ENCODE results near the gene GPR176. TPM values are rescaled to one million over a fixed set of nuclear protein-coding genes. Genes with fewer than 3 reads are reported as not detected.
A peak's percentile ranks its signal among the peaks of the same experiment; 100 is the strongest.

The GPR176 gene
- total RNA-seq, 4 donors from 2014 or later: 4.3 to 15.0 (median 7.9) TPM

DNA sequence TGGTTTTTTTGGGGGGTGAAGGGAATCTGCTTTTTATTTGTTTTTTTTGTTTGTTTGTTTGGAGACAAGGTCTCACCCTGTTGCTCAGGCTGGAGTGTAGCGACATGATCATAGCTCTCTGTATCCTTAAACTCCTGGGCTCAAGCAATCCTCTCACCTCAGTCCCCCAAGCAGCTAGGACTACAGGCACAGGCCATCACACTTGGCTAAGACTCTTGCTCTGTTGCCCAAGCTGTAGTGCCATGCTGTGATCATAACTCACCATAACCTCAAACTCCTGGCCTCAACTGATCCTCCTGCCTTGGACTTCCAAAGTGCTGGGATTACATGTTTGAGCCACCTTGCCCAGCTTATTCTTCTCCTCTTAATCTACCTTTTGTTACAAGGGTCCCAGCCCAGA is 31.8 kb downstream of the GPR176 start:
- no peak for DNase-seq
- Histone ChIP-seq H3K9me3 (no peaks in the 10 kb centered on the region), H3K27ac (no peak overlapping the region), H3K27me3 (no peaks in the 10 kb centered on the region), H3K4me3 (replicated peaks in 1 of 3) (no peak overlapping the region), H3K4me1 (no peaks in the 10 kb centered on the region), H3K36me3 (no peaks in the 10 kb centered on the region)
- 92 to 100% methylated on average over 1 of the region's 1 CpG for WGBS, 2 donors
- TF ChIP-seq POLR2A (IDR thresholded peaks at IDR 0.05): no peak
- TF ChIP-seq, protein P1, sequence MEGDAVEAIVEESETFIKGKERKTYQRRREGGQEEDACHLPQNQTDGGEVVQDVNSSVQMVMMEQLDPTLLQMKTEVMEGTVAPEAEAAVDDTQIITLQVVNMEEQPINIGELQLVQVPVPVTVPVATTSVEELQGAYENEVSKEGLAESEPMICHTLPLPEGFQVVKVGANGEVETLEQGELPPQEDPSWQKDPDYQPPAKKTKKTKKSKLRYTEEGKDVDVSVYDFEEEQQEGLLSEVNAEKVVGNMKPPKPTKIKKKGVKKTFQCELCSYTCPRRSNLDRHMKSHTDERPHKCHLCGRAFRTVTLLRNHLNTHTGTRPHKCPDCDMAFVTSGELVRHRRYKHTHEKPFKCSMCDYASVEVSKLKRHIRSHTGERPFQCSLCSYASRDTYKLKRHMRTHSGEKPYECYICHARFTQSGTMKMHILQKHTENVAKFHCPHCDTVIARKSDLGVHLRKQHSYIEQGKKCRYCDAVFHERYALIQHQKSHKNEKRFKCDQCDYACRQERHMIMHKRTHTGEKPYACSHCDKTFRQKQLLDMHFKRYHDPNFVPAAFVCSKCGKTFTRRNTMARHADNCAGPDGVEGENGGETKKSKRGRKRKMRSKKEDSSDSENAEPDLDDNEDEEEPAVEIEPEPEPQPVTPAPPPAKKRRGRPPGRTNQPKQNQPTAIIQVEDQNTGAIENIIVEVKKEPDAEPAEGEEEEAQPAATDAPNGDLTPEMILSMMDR (IDR thresholded peaks at IDR 0.05): no peak
- intact Hi-C loops (cut with DNase I): no loop called here

DNA sequence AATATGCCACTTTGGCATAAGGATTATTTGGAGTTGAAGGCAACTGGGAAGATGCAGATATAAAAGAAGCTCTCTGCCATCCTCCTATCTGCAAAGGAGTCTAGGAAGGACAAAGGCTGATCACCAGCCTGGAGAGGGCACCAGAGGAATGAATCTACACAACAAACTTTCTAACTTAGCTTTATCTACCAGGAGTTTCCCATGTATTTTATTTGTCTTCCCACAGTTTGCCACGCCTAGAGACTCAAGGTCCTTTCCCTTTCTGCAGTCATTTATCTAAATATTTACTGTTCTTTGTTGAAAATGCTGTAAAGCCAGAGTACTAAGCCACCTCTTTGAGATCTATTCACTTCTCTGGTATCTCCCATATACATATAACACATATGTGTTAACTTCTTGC is 32.2 kb downstream of the GPR176 start:
- no peak for TF ChIP-seq POLR2A (IDR thresholded peaks at IDR 0.05)
- TF ChIP-seq, protein P1 (IDR thresholded peaks at IDR 0.05): peak in 3 of 6 experiments; percentile 24 to 41 (median 27)
- no peaks in the 10 kb centered on the region for H3K27me3 ChIP-seq
- H3K4me1 ChIP-seq: no peaks in the 10 kb centered on the region
- H3K4me3 ChIP-seq (replicated peaks in 1 of 3): no peak overlapping the region
- peak; percentile 23 to 27 for DNase-seq
- no peaks in the 10 kb centered on the region for H3K36me3 ChIP-seq
- intact Hi-C loops (cut with DNase I): no loop called here
- no peaks in the 10 kb centered on the region for H3K9me3 ChIP-seq
- 53 to 61% methylated on average over 1 of the region's 1 CpG for WGBS, 2 donors
- no peak overlapping the region for H3K27ac ChIP-seq

DNA sequence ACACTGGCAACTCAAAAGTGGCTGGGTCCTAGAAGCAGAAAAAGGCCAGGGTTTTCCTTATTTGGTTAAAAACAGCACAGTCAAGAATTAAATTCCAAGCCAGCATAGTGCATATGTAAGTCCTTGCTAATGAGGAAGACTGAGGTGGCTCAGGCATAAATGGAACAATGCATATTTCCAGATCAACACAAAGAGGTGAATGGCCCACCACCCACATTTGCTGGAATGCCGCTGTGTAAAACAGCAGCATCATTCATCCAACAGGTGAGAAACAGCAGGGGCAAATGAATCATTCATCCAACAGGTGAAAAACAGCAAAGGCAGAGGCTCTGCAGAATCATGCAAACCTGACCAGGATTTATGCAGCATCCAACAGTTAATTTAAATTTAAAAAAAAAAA is 32.9 kb downstream of the GPR176 start:
- WGBS, 2 donors: 45 to 64% methylated on average over 1 of the region's 1 CpG
- H3K4me1 ChIP-seq: no peaks in the 10 kb centered on the region
- no peak overlapping the region for H3K4me3 ChIP-seq (replicated peaks in 1 of 3)
- intact Hi-C loops (cut with DNase I): no loop called here
- no peak for TF ChIP-seq POLR2A (IDR thresholded peaks at IDR 0.05)
- TF ChIP-seq, protein P1 (IDR thresholded peaks at IDR 0.05): no peak
- H3K27ac ChIP-seq: no peak overlapping the region
- H3K9me3 ChIP-seq: no peaks in the 10 kb centered on the region
- H3K36me3 ChIP-seq: no peaks in the 10 kb centered on the region
- H3K27me3 ChIP-seq: no peaks in the 10 kb centered on the region
- no peak for DNase-seq

DNA sequence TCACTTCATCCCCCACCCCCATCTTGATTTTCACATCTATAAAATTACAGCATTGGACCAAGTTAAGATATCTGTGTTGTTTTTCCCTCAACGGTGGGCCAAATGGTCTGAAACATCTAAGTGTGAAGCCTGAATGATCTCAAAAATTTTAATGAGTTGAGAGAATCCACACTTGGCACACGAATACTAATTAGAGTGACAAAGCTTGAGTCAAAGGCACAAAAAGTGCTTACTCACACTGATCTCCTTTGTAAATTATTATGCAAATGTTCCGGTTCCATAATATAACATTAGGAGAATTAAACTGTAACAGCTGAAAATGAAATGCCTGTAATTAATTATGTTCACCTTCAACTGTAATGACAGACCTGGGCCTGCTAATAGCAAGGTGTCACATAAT is 33.6 kb downstream of the GPR176 start:
- H3K27me3 ChIP-seq: no peaks in the 10 kb centered on the region
- H3K4me3 ChIP-seq (replicated peaks in 1 of 3): no peak overlapping the region
- H3K9me3 ChIP-seq: no peaks in the 10 kb centered on the region
- no peak for DNase-seq
- 66 to 75% methylated on average over 3 of the region's 3 CpGs for WGBS, 2 donors
- no peak overlapping the region for H3K27ac ChIP-seq
- intact Hi-C loops (cut with DNase I): no loop called here
- no peaks in the 10 kb centered on the region for H3K36me3 ChIP-seq
- TF ChIP-seq, protein P1 (IDR thresholded peaks at IDR 0.05): no peak
- no peak for TF ChIP-seq POLR2A (IDR thresholded peaks at IDR 0.05)
- no peaks in the 10 kb centered on the region for H3K4me1 ChIP-seq

DNA sequence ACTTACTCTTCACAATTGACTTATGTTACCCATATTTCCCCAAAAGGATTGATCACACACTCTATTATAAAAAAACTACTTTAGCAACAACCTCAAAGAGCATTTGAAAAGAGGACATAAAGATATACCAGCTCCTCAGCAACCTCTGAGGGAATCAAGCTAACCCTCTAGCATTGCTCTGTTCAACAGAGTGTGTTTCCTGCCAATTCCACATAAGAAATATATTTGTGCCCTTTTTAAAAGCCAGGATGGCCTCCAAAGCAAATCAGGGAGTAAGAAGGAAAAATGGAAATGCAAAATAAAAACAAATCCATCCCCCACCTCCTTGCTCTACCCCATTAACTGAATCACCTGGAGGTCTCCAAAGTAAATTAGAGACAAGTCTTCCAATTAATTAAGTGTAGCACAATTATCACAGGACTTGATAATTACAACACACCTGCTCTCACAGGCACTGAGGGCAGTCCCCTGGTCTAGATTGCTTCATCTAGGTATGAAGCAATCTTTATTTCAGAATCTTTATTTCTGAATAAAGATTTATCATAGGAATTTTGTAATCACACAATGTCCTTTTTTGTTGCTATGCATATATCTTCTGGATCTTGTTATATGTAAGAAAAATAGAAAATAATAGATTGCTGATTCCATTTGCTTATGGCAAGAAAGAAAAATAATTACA is 34.8 kb downstream of the GPR176 start:
- no peak overlapping the region for H3K4me3 ChIP-seq (replicated peaks in 1 of 3)
- TF ChIP-seq, protein P1 (IDR thresholded peaks at IDR 0.05): no peak
- TF ChIP-seq POLR2A (IDR thresholded peaks at IDR 0.05): no peak
- no peaks in the 10 kb centered on the region for H3K9me3 ChIP-seq
- no peaks in the 10 kb centered on the region for H3K36me3 ChIP-seq
- H3K27ac ChIP-seq: no peak overlapping the region
- H3K27me3 ChIP-seq: no peaks in the 10 kb centered on the region
- no peaks in the 10 kb centered on the region for H3K4me1 ChIP-seq
- intact Hi-C loops (cut with DNase I): no loop called here
- DNase-seq: no peak

All from thyroid gland (tissue), 4 donors.